Ishikawa (cell line): Measurements from ENCODE around the gene RASSF7.

ENCODE experiments used
- CEBPB ChIP-seq: IDR thresholded peaks from 2 replicates; pipeline ENCODE4 v1.6.1; 2012
- CREB1 ChIP-seq: IDR thresholded peaks from 2 replicates; pipeline ENCODE4 v1.6.1; 2012; ENCODE audit warnings: low read depth
- EGR1 ChIP-seq: IDR thresholded peaks from 2 replicates; pipeline ENCODE4 v1.6.1; 2012
- EP300 ChIP-seq: IDR thresholded peaks from 2 replicates; pipeline ENCODE4 v1.6.1; 2012; ENCODE audit warnings: borderline replicate concordance
- FOXM1 ChIP-seq: IDR thresholded peaks from 2 replicates; pipeline ENCODE4 v1.6.1; 2012; ENCODE audit warnings: low read depth, borderline replicate concordance
- MAX ChIP-seq: IDR thresholded peaks from 2 replicates; pipeline ENCODE4 v1.6.1; 2012
- NFIC ChIP-seq: IDR thresholded peaks from 2 replicates; pipeline ENCODE4 v1.6.1; 2012
- RAD21 ChIP-seq: IDR thresholded peaks from 2 replicates; pipeline ENCODE4 v1.6.1; 2012; ENCODE audit warnings: low read depth
- REST ChIP-seq: IDR thresholded peaks from 2 replicates; pipeline ENCODE4 v1.6.1; 2012; ENCODE audit warnings: low read depth, mild to moderate bottlenecking
- TAF1 ChIP-seq: IDR thresholded peaks from 2 replicates; pipeline ENCODE4 v1.6.1; 2012; ENCODE audit warnings: low read depth, mild to moderate bottlenecking
- TCF12 ChIP-seq: IDR thresholded peaks from 2 replicates; pipeline ENCODE4 v1.6.1; 2012; ENCODE audit warnings: low read depth
- TEAD4 ChIP-seq: IDR thresholded peaks from 2 replicates; pipeline ENCODE4 v1.6.1; 2012
- USF1 ChIP-seq: IDR thresholded peaks from 2 replicates; pipeline ENCODE4 v1.6.1; 2012
- YY1 ChIP-seq: IDR thresholded peaks from 2 replicates; pipeline ENCODE4 v1.6.1; 2012; ENCODE audit warnings: low read depth
- ZBTB7A ChIP-seq: IDR thresholded peaks from 2 replicates; pipeline ENCODE4 v1.6.1; 2012; ENCODE audit warnings: low read depth

RASSF7 gene

GRCh38 chr11:611001-611996 lies 50.5 kb downstream of the RASSF7 start:
- no peak for TF ChIP-seq EP300
- no peak for TF ChIP-seq NFIC
- no peak for TF ChIP-seq RAD21

- no peak for TF ChIP-seq YY1
- no peak for TF ChIP-seq CREB1
- TF ChIP-seq TAF1: no peak
- TF ChIP-seq USF1: no peak
- TF ChIP-seq CEBPB: no peak
- TF ChIP-seq FOXM1: no peak
- TF ChIP-seq RAD21: no peak
- TF ChIP-seq TCF12: no peak; the same call in 1 of the 2 replicates
- no peak for TF ChIP-seq REST
- no peak for TF ChIP-seq EP300
These were observed 51.6 kb downstream of the RASSF7 start for GRCh38 chr11:612201-612960.

GRCh38 chr11:612961-613300 lies 52.2 kb downstream of the RASSF7 start:
- TF ChIP-seq MAX (peak; percentile 58; the same call in 1 of the 2 replicates), REST (no peak)

- TF ChIP-seq EGR1 (no peak), MAX (no peak), TAF1 (no peak), EP300 (no peak), NFIC (no peak), TCF12 (no peak), YY1 (no peak), TEAD4 (no peak), RAD21 (no peak), FOXM1 (no peak), REST (no peak), ZBTB7A (no peak), USF1 (no peak), CREB1 (no peak), CEBPB (no peak)
These were observed 52.7 kb downstream of the RASSF7 start for GRCh38 chr11:613369-613968.
